ENCODE measurements around the gene GALNT10. TPM values are rescaled to one million over a fixed set of nuclear protein-coding genes. Genes with fewer than 3 reads are reported as not detected.

Gene GALNT10
- polyA plus RNA-seq, 2 donors: 1.4 to 1.9 TPM

DNA sequence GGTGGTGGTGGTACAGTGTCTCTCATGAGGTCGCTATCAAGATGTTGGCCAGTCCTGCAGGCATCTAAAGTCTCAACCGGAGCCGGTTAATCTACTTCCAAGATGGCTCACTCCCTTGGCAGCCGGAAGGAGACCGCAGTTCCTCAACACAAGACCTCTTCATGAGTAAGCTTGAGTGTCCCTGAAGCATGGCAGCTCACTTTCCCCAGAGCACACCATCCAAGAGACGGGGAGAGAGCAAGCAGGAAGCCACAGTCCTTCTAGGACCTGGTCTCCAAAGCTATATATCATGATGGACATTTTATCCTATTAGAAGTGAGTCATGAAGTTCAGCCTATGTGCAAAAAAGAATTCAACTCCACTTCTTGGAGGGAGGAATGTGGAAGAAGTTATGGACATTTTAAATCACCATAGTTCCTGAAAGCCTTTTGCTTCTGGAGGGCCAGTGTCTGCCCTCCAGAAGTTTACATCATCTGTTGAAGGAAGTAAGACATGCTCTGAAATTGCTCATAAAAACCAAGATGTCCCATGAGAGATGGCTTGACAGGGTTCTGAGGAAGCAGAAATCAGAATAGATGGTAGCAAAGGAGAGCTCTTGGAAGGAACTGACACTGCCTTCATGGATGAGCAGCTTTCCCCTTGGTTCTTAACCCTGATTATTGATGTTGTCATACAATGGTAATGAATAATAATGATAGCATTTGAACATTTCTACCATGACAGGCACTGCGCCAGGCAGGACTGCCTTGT is 21.3 kb downstream of the GALNT10 start:
- no peaks in the 10 kb centered on the region for H3K27me3 ChIP-seq (ENCODE audit: control insufficient read depth in 1 of 2, insufficient read depth in 2 of 2, low read length in 2 of 2)
- H3K4me1 ChIP-seq (ENCODE audit: control insufficient read depth in 2 of 2, insufficient read depth in 2 of 2, low read length in 1 of 2): no peaks in the 10 kb centered on the region
- peaks cover 0 to 2% of the 10 kb centered on the region in 2 donors for H3K36me3 ChIP-seq (ENCODE audit: control insufficient read depth in 2 of 2, insufficient read depth in 2 of 2, low read length in 1 of 2)
- H3K27ac ChIP-seq (ENCODE audit: low read depth in 2 of 2, low read length in 1 of 2): no peak overlapping the region
- no peak overlapping the region for H3K4me3 ChIP-seq (ENCODE audit: low read depth in 1 of 2, low read length in 2 of 2)
- no peaks in the 10 kb centered on the region for H3K9me3 ChIP-seq (ENCODE audit: control insufficient read depth in 2 of 2, insufficient read depth in 1 of 2, low read depth in 1 of 2, low read length in 1 of 2)
- WGBS, 2 donors: 96 to 97% methylated on average over 7 of the region's 7 CpGs

DNA sequence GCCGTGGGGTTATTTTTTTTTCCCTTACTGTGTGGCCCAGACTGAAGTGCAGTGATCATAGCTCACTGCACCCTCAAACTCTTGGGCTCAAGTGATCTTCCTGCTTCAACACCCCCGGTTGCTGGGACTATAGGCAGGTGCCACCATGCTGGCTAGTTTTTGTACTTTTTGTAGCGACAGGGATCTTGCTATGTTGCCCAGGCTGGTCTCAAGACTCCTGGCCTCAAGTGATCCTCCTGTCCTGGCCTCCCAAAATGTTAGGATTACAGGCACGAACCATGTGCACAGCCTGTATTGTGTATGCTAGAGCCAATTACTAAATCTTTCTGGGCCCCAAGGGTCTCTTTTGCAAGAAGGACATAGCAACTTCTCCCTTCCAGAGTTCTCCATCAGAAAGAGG is 23.1 kb downstream of the GALNT10 start:
- no peaks in the 10 kb centered on the region for H3K9me3 ChIP-seq (ENCODE audit: control insufficient read depth in 2 of 2, insufficient read depth in 1 of 2, low read depth in 1 of 2, low read length in 1 of 2)
- WGBS, 2 donors: 94 to 97% methylated on average over 4 of the region's 4 CpGs
- H3K36me3 ChIP-seq (ENCODE audit: control insufficient read depth in 2 of 2, insufficient read depth in 2 of 2, low read length in 1 of 2): peaks cover 0 to 2% of the 10 kb centered on the region in 2 donors
- H3K4me3 ChIP-seq (ENCODE audit: low read depth in 1 of 2, low read length in 2 of 2): no peak overlapping the region
- H3K27ac ChIP-seq (ENCODE audit: low read depth in 2 of 2, low read length in 1 of 2): no peak overlapping the region
- H3K27me3 ChIP-seq (ENCODE audit: control insufficient read depth in 1 of 2, insufficient read depth in 2 of 2, low read length in 2 of 2): no peaks in the 10 kb centered on the region
- peaks cover 0 to 2% of the 10 kb centered on the region in 2 donors for H3K4me1 ChIP-seq (ENCODE audit: control insufficient read depth in 2 of 2, insufficient read depth in 2 of 2, low read length in 1 of 2)

DNA sequence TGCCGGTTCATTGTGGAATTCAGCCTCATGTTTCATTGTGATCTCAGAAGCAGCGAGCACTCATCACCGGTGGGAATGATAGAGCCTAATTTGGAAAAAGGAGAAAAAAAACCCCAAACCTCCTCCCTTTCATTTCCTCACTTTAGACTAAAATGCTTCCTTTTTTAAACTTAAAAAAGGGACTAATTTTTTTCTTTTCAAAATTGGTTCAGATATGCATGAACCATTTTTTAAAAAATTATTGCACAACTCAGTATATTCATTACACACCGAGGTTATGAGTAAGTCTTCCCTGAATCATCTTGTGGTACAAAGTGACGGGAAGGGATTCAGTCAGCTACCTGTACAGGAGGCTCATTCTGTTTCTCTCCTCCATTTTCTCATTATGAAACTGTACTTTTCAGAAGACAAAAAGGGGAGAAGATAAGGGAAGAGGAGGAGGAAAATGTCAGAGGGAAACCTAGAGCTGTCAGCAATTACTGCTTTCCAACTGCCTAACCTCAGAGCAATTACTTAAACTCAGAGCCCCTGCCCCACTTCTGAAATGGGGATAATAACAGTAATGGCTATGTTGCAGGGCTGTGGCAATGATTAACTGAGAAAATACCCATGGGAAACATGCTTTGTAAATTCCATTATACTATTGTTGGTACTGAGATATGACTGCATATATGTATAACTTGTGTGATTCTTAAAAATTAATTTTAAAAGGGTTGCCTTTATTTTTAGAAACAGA is 24.0 kb downstream of the GALNT10 start:
- H3K27me3 ChIP-seq (ENCODE audit: control insufficient read depth in 1 of 2, insufficient read depth in 2 of 2, low read length in 2 of 2): no peaks in the 10 kb centered on the region
- H3K4me3 ChIP-seq (ENCODE audit: low read depth in 1 of 2, low read length in 2 of 2): no peak overlapping the region
- no peaks in the 10 kb centered on the region for H3K36me3 ChIP-seq (ENCODE audit: control insufficient read depth in 2 of 2, insufficient read depth in 2 of 2, low read length in 1 of 2)
- WGBS, 2 donors: 43 to 53% methylated on average over 5 of the region's 5 CpGs
- H3K4me1 ChIP-seq (ENCODE audit: control insufficient read depth in 2 of 2, insufficient read depth in 2 of 2, low read length in 1 of 2): peaks cover 0 to 2% of the 10 kb centered on the region in 2 donors
- no peak overlapping the region for H3K27ac ChIP-seq (ENCODE audit: low read depth in 2 of 2, low read length in 1 of 2)
- no peaks in the 10 kb centered on the region for H3K9me3 ChIP-seq (ENCODE audit: control insufficient read depth in 2 of 2, insufficient read depth in 1 of 2, low read depth in 1 of 2, low read length in 1 of 2)

GRCh38 chr5:154215571-154216325 is 25.2 kb downstream of the GALNT10 start:
- Histone ChIP-seq H3K9me3 (ENCODE audit: control insufficient read depth in 2 of 2, insufficient read depth in 1 of 2, low read depth in 1 of 2, low read length in 1 of 2) (no peaks in the 10 kb centered on the region), H3K4me1 (ENCODE audit: control insufficient read depth in 2 of 2, insufficient read depth in 2 of 2, low read length in 1 of 2) (peaks cover 0 to 2% of the 10 kb centered on the region in 2 donors), H3K4me3 (ENCODE audit: low read depth in 1 of 2, low read length in 2 of 2) (no peak overlapping the region), H3K36me3 (ENCODE audit: control insufficient read depth in 2 of 2, insufficient read depth in 2 of 2, low read length in 1 of 2) (no peaks in the 10 kb centered on the region), H3K27me3 (ENCODE audit: control insufficient read depth in 1 of 2, insufficient read depth in 2 of 2, low read length in 2 of 2) (no peaks in the 10 kb centered on the region), H3K27ac (ENCODE audit: low read depth in 2 of 2, low read length in 1 of 2) (no peak overlapping the region)
- WGBS, 2 donors: 58 to 64% methylated on average over 2 of the region's 2 CpGs

DNA sequence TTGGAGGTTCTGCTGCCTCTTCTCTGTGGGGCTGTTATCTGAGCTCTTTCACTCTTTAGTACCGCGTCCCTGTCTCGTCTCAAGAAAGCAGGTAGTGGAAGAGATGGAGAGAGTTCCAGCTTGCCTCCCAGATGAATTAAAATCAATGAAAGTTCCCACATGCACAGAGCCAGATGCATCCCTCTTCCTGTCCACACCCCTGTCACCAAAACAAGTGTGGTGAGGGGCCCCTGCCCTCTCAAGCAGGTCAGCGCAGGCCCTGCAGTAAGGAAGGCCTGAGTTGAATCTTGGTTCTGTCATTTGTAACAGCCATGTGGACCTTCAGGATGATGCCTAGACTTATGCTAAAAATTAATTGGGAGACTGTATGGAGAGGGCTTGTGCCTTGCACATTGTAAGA is 26.9 kb downstream of the GALNT10 start:
- WGBS, 2 donors: 93 to 96% methylated on average over 4 of the region's 4 CpGs
- H3K36me3 ChIP-seq (ENCODE audit: control insufficient read depth in 2 of 2, insufficient read depth in 2 of 2, low read length in 1 of 2): no peaks in the 10 kb centered on the region
- H3K9me3 ChIP-seq (ENCODE audit: control insufficient read depth in 2 of 2, insufficient read depth in 1 of 2, low read depth in 1 of 2, low read length in 1 of 2): no peaks in the 10 kb centered on the region
- H3K27ac ChIP-seq (ENCODE audit: low read depth in 2 of 2, low read length in 1 of 2): no peak overlapping the region
- peaks cover 0 to 2% of the 10 kb centered on the region in 2 donors for H3K4me1 ChIP-seq (ENCODE audit: control insufficient read depth in 2 of 2, insufficient read depth in 2 of 2, low read length in 1 of 2)
- H3K27me3 ChIP-seq (ENCODE audit: control insufficient read depth in 1 of 2, insufficient read depth in 2 of 2, low read length in 2 of 2): no peaks in the 10 kb centered on the region
- H3K4me3 ChIP-seq (ENCODE audit: low read depth in 1 of 2, low read length in 2 of 2): no peak overlapping the region

DNA sequence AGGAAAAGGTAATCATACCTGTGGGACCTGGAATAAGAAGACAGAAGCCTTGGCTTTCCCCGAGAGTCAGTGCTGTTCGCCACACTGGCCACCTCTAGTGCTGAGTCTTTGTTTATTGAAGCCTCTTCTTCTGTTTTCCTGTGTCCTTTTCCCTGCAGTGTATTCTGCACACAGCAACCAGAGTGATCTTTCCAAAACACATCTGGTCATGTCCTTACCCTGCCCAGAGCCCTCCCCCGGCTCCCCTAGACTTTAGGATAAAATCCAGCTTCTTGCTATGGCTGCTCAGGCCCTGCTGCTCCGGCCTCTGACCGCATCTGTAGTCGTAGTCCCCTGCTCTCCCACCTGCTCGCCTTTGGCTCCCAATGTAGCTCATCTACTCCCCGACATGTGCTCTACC is 28.3 kb downstream of the GALNT10 start:
- 95 to 96% methylated on average over 8 of the region's 8 CpGs for WGBS, 2 donors
- Histone ChIP-seq H3K27ac (ENCODE audit: low read depth in 2 of 2, low read length in 1 of 2) (no peak overlapping the region), H3K4me1 (ENCODE audit: control insufficient read depth in 2 of 2, insufficient read depth in 2 of 2, low read length in 1 of 2) (peaks cover 0 to 2% of the 10 kb centered on the region in 2 donors), H3K36me3 (ENCODE audit: control insufficient read depth in 2 of 2, insufficient read depth in 2 of 2, low read length in 1 of 2) (no peaks in the 10 kb centered on the region), H3K9me3 (ENCODE audit: control insufficient read depth in 2 of 2, insufficient read depth in 1 of 2, low read depth in 1 of 2, low read length in 1 of 2) (no peaks in the 10 kb centered on the region), H3K4me3 (ENCODE audit: low read depth in 1 of 2, low read length in 2 of 2) (no peak overlapping the region), H3K27me3 (ENCODE audit: control insufficient read depth in 1 of 2, insufficient read depth in 2 of 2, low read length in 2 of 2) (no peaks in the 10 kb centered on the region)

DNA sequence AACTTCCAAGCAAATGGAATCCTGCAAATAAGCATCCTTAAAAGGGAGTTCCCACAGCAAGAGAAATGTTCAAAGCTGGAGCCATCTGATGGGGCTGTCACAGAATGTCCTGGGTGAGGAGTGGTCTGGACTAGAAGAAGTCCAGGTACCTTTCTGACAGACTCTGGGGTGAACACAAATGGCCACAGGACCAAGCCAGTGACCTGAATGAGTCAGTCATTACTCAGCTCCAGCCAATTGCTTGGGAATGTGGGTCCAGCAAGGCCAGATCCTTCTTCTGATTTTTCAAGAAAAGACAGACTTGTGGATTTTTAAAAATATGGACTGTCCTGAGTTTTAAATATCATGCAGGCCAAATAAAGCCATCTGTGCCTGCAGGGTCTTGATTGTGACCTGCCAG is 30.1 kb downstream of the GALNT10 start:
- Histone ChIP-seq H3K9me3 (ENCODE audit: control insufficient read depth in 2 of 2, insufficient read depth in 1 of 2, low read depth in 1 of 2, low read length in 1 of 2) (no peaks in the 10 kb centered on the region), H3K4me1 (ENCODE audit: control insufficient read depth in 2 of 2, insufficient read depth in 2 of 2, low read length in 1 of 2) (peaks cover 0 to 2% of the 10 kb centered on the region in 2 donors), H3K36me3 (ENCODE audit: control insufficient read depth in 2 of 2, insufficient read depth in 2 of 2, low read length in 1 of 2) (no peaks in the 10 kb centered on the region), H3K4me3 (ENCODE audit: low read depth in 1 of 2, low read length in 2 of 2) (no peak overlapping the region), H3K27me3 (ENCODE audit: control insufficient read depth in 1 of 2, insufficient read depth in 2 of 2, low read length in 2 of 2) (no peaks in the 10 kb centered on the region), H3K27ac (ENCODE audit: low read depth in 2 of 2, low read length in 1 of 2) (no peak overlapping the region)

DNA sequence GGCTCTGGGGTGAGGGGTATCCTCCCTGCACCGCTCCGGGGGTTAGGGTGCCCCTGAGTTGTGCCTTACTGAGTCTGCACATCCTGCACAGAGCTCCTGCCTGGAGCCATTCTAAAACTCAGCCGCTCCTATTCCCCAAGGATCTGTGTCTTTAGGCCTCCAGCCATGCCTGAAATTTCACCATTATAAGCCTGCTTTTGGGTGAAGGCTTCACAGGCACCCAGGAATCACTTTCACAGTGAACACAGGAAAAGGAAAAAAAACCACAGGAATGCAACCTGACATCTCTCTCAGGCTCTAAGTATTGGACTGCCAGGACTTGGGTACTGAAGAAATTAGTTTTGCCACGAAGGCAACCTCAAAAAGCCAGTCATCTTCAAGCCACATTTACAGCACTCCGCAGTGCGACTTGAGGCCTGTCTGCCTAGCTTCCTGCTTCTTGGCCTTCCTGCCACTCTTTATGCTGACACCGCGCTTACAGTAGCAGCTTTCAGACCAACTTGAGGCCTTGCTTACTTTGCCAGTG is 30.9 kb downstream of the GALNT10 start:
- WGBS, 2 donors: 68 to 71% methylated on average over 8 of the region's 8 CpGs
- Histone ChIP-seq H3K9me3 (ENCODE audit: control insufficient read depth in 2 of 2, insufficient read depth in 1 of 2, low read depth in 1 of 2, low read length in 1 of 2) (no peaks in the 10 kb centered on the region), H3K36me3 (ENCODE audit: control insufficient read depth in 2 of 2, insufficient read depth in 2 of 2, low read length in 1 of 2) (no peaks in the 10 kb centered on the region), H3K27me3 (ENCODE audit: control insufficient read depth in 1 of 2, insufficient read depth in 2 of 2, low read length in 2 of 2) (no peaks in the 10 kb centered on the region), H3K27ac (ENCODE audit: low read depth in 2 of 2, low read length in 1 of 2) (no peak overlapping the region), H3K4me1 (ENCODE audit: control insufficient read depth in 2 of 2, insufficient read depth in 2 of 2, low read length in 1 of 2) (peaks cover 0 to 2% of the 10 kb centered on the region in 2 donors), H3K4me3 (ENCODE audit: low read depth in 1 of 2, low read length in 2 of 2) (no peak overlapping the region)

DNA sequence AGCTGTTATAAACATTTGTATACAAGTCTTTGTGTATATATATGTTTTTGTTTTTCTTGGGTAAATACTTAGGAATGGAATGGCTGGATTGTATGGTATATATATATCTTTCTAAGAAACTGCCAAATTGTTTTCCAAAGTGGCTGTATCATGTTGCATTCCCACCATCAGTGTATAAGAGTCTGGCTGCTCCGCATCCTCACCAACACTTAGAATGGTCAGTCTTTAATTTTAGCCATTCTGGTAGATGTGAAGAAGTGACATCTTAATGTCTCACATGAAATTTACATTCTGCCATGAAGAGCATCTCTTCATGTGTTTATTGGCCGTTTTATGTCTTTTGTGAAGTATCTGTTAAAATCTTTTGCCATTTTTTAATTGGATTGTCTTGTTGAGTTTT is 31.9 kb downstream of the GALNT10 start:
- H3K9me3 ChIP-seq (ENCODE audit: control insufficient read depth in 2 of 2, insufficient read depth in 1 of 2, low read depth in 1 of 2, low read length in 1 of 2): no peaks in the 10 kb centered on the region
- WGBS, 2 donors: 95 to 96% methylated on average over 2 of the region's 2 CpGs
- no peaks in the 10 kb centered on the region for H3K36me3 ChIP-seq (ENCODE audit: control insufficient read depth in 2 of 2, insufficient read depth in 2 of 2, low read length in 1 of 2)

More for the DNA sequence above, 31.9 kb downstream of the GALNT10 start:
- H3K27ac ChIP-seq (ENCODE audit: low read depth in 2 of 2, low read length in 1 of 2): no peak overlapping the region
- H3K4me1 ChIP-seq (ENCODE audit: control insufficient read depth in 2 of 2, insufficient read depth in 2 of 2, low read length in 1 of 2): no peaks in the 10 kb centered on the region
- H3K27me3 ChIP-seq (ENCODE audit: control insufficient read depth in 1 of 2, insufficient read depth in 2 of 2, low read length in 2 of 2): no peaks in the 10 kb centered on the region
- no peak overlapping the region for H3K4me3 ChIP-seq (ENCODE audit: low read depth in 1 of 2, low read length in 2 of 2)

Data from esophagus (tissue), 2 donors.